HUES6 (cell line): ENCODE data around the gene UTP20.

Experiments used
- H3K27ac ChIP-seq: 2 replicates; pipeline ENCODE4 v1.7.0; 2013; ENCODE audit warnings: low read depth, mild to moderate bottlenecking, low read length, inconsistent platforms
- H3K27me3 ChIP-seq: 2 replicates; pipeline ENCODE4 v1.6.1; 2013; ENCODE audit warnings: low read length; ENCODE audit not compliant: control insufficient read depth, insufficient read depth
- H3K36me3 ChIP-seq: 2 replicates; pipeline ENCODE4 v1.6.1; 2013; ENCODE audit warnings: low read length; ENCODE audit not compliant: control insufficient read depth, insufficient read depth
- H3K4me1 ChIP-seq: 2 replicates; pipeline ENCODE4 v1.6.1; 2013; ENCODE audit warnings: low read length; ENCODE audit not compliant: control insufficient read depth, insufficient read depth
- H3K4me3 ChIP-seq: 2 replicates; pipeline ENCODE4 v1.5.1; 2013; ENCODE audit warnings: low read depth, low read length
- H3K9ac ChIP-seq: one replicate; pipeline ENCODE4 v1.6.1; 2013; ENCODE audit warnings: mild to moderate bottlenecking, low read length
- H3K9me3 ChIP-seq: 2 replicates; pipeline ENCODE4 v1.6.1; 2013; ENCODE audit warnings: low read depth, low read length; ENCODE audit not compliant: control insufficient read depth, insufficient read depth

The UTP20 gene

DNA sequence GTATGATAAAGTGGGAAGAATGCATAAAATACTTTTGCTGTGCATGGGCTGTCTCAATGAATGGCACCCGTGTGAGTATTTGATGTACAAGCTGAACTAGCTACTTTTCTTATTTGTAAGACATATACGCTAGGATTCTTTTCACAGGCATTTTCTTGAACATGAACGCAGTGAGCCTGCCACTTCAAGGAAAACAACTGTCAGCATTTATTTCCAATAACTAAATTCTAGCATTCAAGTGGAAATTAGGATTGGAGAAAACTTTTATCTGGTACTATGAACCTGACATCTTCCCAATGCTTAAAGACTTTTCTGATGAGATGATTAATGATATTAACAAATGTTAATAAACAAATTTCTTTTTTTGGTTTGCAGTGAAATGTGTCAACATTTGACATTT, 45.7 kb downstream of the UTP20 start:
- Histone ChIP-seq H3K36me3 (peaks cover 67% of the 10 kb centered on the region), H3K27ac (no peak overlapping the region)

DNA sequence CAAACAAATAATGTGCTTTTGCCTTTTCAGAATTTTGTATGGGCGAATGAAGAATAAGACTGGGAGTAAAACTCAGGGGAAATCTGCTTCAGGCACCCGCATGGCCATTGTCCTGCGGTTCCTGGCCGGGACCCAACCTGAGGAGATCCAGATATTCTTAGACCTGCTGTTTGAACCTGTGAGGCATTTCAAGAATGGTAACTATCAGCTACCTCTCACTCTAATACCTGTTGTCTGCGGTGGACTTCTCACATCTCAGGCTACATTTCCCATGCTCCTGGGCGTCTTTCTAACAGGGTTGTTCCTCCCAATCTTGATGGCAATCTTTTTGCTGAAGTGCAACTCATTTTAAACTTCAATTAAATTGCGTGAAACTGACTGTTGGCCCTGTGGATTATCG, 47.1 kb downstream of the UTP20 start:
- Histone ChIP-seq H3K4me1 (no peaks in the 10 kb centered on the region), H3K36me3 (peaks cover 54% of the 10 kb centered on the region), H3K9ac (no peak overlapping the region)

More for the DNA sequence above, 45.7 kb downstream of the UTP20 start:
- Histone ChIP-seq H3K9ac (no peak overlapping the region), H3K27me3 (no peaks in the 10 kb centered on the region), H3K4me3 (no peak overlapping the region), H3K4me1 (no peaks in the 10 kb centered on the region), H3K9me3 (no peaks in the 10 kb centered on the region)

DNA sequence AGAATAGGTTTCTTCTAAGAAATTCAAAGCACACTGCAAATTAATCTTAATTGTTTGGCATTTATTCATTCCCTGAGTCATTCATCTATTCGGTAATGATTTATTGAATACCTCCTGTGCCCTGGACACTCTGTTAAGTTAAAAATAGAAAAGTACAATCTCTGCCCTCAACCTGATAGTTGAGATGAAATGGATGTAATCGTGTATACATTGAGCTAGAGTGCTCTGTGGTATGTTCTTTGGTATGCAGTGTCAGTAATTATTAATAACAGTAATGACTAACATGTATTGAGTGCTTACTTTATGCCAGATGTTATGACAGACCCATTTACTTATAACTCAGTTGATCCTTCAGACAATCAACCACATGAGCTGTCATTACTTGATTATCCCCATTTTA, 47.6 kb downstream of the UTP20 start:
- Histone ChIP-seq H3K27ac (no peak overlapping the region), H3K4me1 (no peaks in the 10 kb centered on the region), H3K36me3 (peaks cover 50% of the 10 kb centered on the region), H3K4me3 (no peak overlapping the region), H3K9ac (no peak overlapping the region), H3K9me3 (no peaks in the 10 kb centered on the region), H3K27me3 (no peaks in the 10 kb centered on the region)

More for the DNA sequence above, 47.1 kb downstream of the UTP20 start:
- Histone ChIP-seq H3K9me3 (no peaks in the 10 kb centered on the region), H3K4me3 (no peak overlapping the region), H3K27ac (no peak overlapping the region), H3K27me3 (no peaks in the 10 kb centered on the region)

DNA sequence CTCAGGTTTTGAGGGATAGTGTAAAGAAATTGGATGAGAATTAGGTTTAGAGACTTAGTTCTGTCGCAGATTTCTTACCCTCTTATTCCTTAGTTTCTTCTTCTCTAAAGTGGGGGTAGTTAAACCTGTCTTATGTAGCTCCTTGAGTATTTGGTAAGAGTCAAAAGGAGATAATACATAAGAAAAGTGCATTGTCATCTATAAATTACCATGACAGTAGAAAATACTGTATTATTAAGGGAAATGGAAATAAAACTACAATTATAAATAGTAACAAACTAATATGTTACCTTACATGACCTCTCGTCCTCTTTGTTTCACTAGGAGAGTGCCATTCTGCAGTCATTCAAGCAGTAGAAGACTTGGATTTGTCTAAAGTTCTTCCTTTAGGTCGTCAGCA, 49.0 kb downstream of the UTP20 start:
- H3K4me3 ChIP-seq = no peak overlapping the region
- H3K36me3 ChIP-seq = peaks cover 58% of the 10 kb centered on the region
- H3K27me3 ChIP-seq = no peaks in the 10 kb centered on the region
- no peak overlapping the region for H3K27ac ChIP-seq
- no peaks in the 10 kb centered on the region for H3K9me3 ChIP-seq
- no peaks in the 10 kb centered on the region for H3K4me1 ChIP-seq
- no peak overlapping the region for H3K9ac ChIP-seq

DNA sequence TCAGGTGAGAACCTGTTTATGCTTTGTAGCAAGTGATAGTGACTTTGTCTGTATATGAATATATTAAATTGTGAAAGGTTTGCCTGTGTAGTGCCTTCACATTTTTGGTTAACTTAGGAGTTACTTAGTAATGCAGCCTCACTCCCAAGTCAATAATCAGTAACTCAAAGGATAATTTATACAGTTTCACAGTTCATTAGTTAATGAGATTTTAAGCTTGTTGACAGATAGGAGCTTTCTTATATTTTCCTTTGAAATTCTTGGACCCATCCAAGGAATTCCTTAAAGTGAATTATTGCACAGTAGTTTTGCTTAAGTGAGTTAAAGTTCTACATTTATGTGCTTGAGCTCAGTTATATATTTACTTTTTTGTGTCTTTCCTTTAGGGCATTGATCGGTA, 50.7 kb downstream of the UTP20 start:
- no peak overlapping the region for H3K4me3 ChIP-seq
- H3K9ac ChIP-seq = no peak overlapping the region
- H3K27me3 ChIP-seq = no peaks in the 10 kb centered on the region
- H3K27ac ChIP-seq = no peak overlapping the region
- peaks cover 61% of the 10 kb centered on the region for H3K36me3 ChIP-seq
- no peaks in the 10 kb centered on the region for H3K9me3 ChIP-seq
- H3K4me1 ChIP-seq = no peaks in the 10 kb centered on the region

DNA sequence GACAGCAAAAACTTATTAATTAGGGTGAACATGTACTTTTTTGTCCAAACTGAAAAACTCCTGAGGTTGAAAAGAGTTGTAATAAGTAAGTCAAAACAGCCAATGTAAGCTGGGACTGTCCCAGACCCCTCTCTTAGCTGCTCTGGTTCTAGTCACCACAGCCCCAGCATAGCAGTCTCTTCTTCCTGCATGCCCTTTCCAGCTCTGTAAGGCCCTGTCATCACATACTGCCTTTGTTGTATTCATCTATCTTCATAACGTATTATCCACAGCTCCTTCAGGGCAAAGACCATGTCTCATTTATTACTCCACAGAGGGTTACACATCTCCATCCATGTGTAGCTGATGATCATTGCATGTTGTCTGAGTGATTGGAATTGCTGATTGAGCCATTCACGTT, 56.5 kb downstream of the UTP20 start:
- H3K9ac ChIP-seq = no peak overlapping the region
- H3K36me3 ChIP-seq = peaks cover 60% of the 10 kb centered on the region
- H3K4me3 ChIP-seq = no peak overlapping the region
- no peaks in the 10 kb centered on the region for H3K9me3 ChIP-seq
- H3K27me3 ChIP-seq = no peaks in the 10 kb centered on the region
- H3K27ac ChIP-seq = no peak overlapping the region
- H3K4me1 ChIP-seq = peaks cover 3% of the 10 kb centered on the region; the same call in 1 of the 2 replicates

DNA sequence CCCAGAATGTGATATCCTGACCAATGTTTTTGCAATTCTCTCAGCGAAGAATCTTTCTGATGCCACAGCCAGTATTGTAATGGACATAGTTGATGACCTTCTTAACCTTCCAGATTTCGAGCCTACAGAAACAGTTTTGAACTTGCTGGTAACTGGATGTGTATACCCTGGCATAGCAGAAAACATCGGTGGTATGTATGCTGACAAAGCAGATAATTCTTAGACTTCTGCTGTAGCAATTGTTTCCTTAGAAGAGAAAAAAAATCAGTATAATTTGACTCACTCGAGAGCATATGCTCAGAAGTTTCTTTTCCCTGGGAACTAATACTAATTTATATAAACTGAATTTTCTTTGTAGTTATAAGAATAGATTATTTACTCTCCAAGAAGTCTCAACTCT, 58.2 kb downstream of the UTP20 start:
- H3K4me1 ChIP-seq = peaks cover 3% of the 10 kb centered on the region; the same call in 1 of the 2 replicates
- H3K4me3 ChIP-seq = no peak overlapping the region
- no peak overlapping the region for H3K27ac ChIP-seq
- H3K27me3 ChIP-seq = no peaks in the 10 kb centered on the region
- H3K9ac ChIP-seq = no peak overlapping the region
- H3K36me3 ChIP-seq = peaks cover 71% of the 10 kb centered on the region
- H3K9me3 ChIP-seq = no peaks in the 10 kb centered on the region

DNA sequence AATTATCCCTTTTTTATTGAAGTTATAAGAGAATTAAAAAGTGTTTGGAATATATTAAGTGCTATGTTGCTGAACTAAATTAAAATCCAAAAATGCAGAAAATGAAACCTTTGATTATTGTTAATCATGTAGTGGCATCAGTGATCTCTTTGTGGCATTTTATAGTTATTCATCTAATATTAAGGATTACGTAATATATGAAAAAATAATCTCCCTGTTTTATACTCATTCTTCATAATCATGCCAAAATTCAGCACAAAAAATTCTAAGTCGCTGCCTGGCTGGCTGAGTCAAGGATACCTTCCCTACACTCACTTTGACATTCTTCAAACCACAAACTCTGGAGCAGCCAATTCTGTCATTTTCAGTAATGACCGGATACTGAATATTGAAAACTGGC, 64.0 kb downstream of the UTP20 start:
- Histone ChIP-seq H3K9me3 (no peaks in the 10 kb centered on the region), H3K4me3 (no peak overlapping the region), H3K27me3 (no peaks in the 10 kb centered on the region), H3K4me1 (no peaks in the 10 kb centered on the region), H3K9ac (no peak overlapping the region), H3K27ac (no peak overlapping the region), H3K36me3 (peaks cover 80% of the 10 kb centered on the region)

DNA sequence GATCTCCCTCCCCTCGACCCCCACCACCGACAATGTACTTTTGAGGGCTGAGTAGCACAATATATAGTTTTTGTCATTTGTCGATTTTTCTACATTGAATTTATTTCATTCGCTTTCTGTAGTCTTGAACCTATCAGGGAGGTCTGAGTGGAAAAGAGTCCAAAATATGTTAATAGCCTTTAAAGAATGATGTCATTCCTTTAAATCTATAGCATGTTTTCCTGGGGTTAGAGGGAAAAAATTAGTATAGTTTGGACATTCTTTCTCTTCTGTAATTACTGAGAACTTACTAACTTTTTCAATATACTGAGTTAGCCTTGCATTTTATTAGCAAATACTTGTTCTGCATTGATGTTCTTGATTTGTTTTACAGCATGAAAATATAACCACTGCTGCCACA, 71.8 kb downstream of the UTP20 start:
- Histone ChIP-seq H3K27ac (no peak overlapping the region), H3K4me3 (no peak overlapping the region), H3K36me3 (peaks cover 69% of the 10 kb centered on the region), H3K4me1 (no peaks in the 10 kb centered on the region), H3K27me3 (no peaks in the 10 kb centered on the region), H3K9ac (no peak overlapping the region), H3K9me3 (no peaks in the 10 kb centered on the region)

DNA sequence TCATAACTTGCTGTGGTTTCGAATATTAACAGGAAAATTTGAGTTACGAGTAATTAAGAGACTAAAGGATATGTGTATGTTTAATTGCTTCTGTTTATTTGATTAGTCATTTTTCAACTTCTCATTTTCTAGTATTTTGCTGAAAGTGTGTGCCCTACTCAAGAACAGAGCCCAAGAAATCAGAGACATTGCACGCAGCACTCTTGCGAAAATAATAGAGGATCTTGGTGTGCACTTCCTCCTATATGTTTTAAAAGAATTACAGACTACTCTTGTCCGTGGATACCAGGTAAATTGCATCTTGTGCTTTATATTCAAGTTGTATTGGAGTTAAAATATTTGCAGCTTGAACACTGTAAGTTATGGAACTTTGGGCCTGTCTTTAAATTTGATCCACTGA, 76.9 kb downstream of the UTP20 start:
- Histone ChIP-seq H3K9ac (no peak overlapping the region), H3K4me1 (no peaks in the 10 kb centered on the region), H3K4me3 (no peak overlapping the region), H3K36me3 (peaks cover 64% of the 10 kb centered on the region), H3K27me3 (no peaks in the 10 kb centered on the region), H3K9me3 (no peaks in the 10 kb centered on the region), H3K27ac (no peak overlapping the region)

DNA sequence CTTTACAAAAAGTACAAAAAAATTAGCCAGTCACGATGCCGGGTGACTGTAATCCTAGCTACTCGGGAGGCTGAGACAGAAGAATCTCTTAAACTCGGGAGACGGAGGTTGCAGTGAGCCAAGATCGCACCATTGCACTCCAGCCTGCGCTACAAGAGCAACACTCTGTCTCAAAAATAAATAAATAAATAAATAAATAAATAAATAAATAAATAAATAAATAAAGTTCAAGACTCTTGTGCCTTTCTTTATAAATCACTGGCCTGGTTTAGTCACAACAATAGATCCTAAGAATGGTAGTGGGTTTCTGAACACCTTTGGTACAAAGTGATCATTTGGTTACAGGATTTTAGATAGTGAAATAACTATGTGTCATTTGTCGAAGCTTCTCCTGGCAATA, 81.5 kb downstream of the UTP20 start:
- no peaks in the 10 kb centered on the region for H3K27me3 ChIP-seq
- no peaks in the 10 kb centered on the region for H3K9me3 ChIP-seq
- H3K9ac ChIP-seq = no peak overlapping the region
- H3K27ac ChIP-seq = no peak overlapping the region
- H3K4me3 ChIP-seq = no peak overlapping the region
- no peaks in the 10 kb centered on the region for H3K4me1 ChIP-seq
- H3K36me3 ChIP-seq = peaks cover 77% of the 10 kb centered on the region

DNA sequence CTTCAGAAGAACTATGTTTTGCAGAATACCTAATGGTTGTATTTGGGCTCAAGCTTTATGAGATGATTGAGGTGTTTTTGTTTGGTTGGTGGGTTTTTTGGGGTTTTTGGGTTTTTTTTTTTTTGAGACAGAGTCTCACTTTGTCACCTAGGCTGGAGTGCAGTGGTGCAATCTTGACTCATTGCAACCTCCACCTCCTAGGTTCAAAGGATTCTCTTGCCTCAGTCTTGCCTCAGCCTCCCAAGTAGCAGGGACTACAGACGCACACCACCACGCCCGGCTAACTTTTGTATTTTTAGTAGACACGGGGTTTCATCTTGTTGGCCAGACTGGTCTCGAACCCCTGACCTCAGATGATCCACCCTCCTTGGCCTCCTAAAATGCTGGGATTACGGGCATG, 88.1 kb downstream of the UTP20 start:
- no peaks in the 10 kb centered on the region for H3K27me3 ChIP-seq
- no peak overlapping the region for H3K9ac ChIP-seq
- no peaks in the 10 kb centered on the region for H3K9me3 ChIP-seq
- no peak overlapping the region for H3K4me3 ChIP-seq
- no peak overlapping the region for H3K27ac ChIP-seq
- H3K36me3 ChIP-seq = peaks cover 89% of the 10 kb centered on the region
- H3K4me1 ChIP-seq = no peaks in the 10 kb centered on the region
